Activated CD8-positive, alpha-beta memory T cell treated with anti-CD3 and anti-CD28 coated beads, Interleukin-2, amount 50 U/mL, for 24 hours (primary cell): Measurements from ENCODE around the gene APLN.

Source experiments
- DNase-seq: peaks from one replicate; pipeline ENCODE4 v3.0.0-alpha.2; 2020; ENCODE audit errors: extremely low read depth

The APLN gene

GRCh38 chrX:129641469-129641868, 13.3 kb downstream of the APLN start:
- no peak for DNase-seq

DNA sequence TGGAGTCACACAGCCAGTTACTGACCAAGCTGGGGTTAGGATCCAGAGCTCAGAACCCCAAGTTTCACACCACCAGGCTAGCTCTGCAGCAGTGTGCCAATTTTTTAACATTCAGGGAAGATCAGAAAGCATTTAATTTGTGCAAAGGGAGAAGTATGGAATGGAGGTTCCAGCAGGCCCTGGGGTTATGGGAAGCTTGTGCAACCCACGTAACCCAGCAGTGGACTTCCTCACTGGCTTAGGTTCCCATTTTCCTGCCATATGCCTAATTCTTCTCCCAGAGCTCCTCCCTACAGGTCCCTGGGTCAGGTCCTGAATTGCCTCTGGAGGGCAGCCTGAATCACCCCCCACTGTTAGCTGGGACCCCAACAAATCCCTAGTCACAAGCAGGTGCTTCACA, 14.0 kb downstream of the APLN start:
- no peak for DNase-seq

DNA sequence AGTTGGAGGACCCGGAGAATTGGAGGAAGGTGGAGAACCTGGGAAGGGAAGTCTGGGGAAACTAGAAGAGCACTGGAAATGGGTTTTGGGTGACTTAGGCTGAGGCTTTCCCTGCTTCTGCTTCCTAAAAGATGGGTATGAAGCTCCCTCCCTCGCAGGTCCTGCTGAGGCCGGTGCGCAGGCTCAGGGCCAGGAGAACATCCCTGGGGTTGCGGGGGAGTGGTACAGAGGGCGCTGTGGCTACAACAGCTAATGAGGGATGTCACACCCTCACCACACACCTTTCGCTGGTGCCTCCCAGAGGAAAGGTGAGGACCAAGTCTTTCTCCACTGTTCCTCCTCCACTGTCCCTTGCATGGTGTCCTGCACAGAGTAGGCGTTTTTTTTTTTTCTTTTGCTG, 15.8 kb downstream of the APLN start:
- DNase-seq, result no peak

GRCh38 chrX:129637217-129638109, 17.3 kb downstream of the APLN start:
- DNase-seq, result peak; percentile 28

- no peak for DNase-seq
These were observed 18.5 kb downstream of the APLN start for GRCh38 chrX:129636175-129636681.

GRCh38 chrX:129634541-129634940, 20.2 kb downstream of the APLN start:
- no peak for DNase-seq

DNA sequence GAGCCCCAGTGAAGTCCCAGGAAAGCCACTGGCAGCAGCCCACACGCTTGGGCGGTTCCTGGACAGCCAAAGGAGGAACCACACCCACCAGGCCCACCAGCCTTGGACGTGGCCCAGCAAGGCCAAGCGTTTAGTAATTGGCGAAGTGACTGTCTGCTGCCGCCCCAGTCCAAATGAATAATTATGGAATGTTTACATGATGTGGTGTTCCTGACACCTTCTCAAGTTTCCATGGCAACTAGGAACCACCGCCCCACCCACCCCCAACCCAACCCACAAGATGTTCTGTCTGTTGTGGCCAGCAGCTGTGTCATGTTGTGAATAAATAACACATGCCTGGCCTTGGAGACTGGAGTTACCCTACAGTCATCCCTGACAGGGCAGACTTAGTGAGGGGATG, 22.3 kb downstream of the APLN start:
- no peak for DNase-seq

DNA sequence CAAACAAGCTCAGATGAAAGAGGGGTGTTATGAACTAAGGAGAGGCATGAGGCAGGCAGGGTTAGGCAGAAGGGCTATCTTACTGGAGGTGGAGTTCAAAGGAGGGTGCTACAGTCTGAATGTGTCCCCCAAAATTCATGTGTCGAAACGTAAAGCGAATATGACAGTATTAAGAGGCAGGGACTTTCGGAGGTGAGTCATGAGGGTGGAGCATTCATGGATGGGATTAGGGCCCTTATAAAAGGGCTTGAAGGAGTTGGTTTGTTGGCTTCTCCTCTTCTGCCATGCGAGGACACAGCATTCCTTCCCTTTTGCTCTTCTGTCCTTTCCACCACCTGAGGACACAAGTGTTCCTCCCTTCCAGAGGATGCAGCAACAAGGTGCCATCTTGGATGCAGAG, 22.9 kb downstream of the APLN start:
- DNase-seq, result no peak

DNA sequence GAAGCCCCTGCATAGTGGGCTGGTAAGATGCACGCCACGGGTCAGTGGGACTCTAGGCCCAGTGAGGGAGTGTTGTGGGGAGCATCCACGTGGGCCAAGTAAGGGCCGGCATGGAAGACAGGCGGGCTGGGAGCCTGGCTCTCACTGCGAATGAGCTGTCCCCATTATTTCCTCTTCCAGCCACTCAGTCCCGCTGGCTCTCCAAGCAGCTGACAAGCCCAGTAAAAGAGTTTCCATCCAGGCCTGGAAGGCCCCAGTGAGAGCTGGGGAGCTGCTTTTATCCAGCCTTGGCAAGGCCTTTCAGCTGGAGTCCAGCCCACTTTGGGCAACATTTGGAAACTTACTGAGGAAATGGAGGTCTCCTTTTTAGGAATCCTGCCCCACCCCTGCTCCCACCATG, 24.9 kb downstream of the APLN start:
- no peak for DNase-seq

GRCh38 chrX:129626026-129626425, 28.7 kb downstream of the APLN start:
- DNase-seq, result no peak

GRCh38 chrX:129622757-129623301, 31.9 kb downstream of the APLN start:
- DNase-seq, result no peak

DNA sequence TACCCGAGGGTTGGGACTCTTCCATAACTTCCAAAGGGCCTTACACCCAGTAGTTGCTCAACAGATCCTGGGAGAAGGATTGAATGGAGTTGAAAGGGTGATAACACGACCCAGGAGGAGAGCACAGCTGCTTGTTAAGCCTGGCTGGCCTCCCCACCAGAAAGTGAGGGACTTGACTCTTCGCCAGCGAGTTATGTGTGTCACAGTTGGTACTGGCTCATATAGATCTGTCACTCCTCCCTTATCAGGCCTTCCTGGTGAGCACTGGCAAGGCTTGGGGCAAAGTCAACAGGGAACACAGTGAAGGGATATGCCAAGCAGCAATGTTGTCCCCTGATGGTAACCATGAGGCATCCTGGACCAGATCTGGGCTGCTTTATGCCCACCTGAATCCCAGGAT, 35.8 kb downstream of the APLN start:
- no peak for DNase-seq

DNA sequence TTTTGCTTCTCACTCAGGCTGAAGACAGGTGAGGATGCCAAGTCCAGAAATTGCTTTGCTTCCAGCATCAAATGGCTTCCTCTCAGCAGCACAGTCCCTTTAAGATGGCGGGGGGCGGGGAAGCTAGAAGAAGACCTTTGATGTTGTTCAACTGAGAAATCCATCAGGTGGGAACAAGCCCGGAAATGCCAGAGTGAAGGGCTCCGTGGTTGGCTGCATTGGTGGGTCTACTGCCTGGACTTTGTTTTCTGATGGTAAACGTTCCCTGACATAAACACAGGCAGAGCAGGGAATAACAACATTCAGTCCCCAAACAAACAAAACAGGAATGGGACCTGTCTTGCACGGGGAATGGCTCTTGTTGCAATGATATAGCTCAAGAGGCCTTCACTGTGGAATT, 37.3 kb downstream of the APLN start:
- no peak for DNase-seq

DNA sequence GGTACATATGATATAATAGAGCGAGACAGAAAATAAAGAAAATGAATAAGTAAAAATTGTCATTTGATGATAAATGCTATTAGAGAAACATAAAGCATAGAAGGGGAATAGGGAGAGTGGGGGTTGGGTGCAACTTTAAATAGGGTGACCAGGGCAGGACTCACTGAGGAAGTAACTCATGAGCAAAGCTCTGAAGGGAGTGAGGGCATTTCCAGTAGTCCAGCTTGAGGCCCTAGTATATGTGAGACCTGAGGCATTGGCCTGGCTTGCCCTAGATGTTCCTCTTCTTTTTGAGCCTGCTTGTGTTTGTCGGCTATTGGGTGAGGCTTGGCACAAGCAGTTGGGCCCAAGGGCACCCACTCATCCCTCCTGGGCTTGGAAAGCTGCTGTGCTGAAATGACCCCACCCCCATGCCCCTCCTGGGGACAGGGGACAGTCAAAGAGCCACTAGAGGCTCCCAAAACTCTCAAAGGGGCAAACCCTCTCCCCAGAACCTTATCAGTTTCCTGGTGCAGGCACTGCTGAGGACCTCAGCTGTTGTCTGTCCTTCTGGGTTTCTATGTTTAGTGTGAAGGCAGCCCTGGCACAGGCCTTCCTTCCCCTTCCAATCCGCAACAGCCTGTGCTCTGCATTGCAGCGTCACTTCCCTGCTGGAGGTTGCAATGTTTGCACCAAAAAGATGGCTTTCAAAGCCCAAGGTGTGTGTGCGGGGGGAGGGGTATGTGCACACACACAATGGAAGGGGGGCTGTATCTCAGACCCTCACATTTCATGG, 40.1 kb downstream of the APLN start:
- DNase-seq, result no peak

GRCh38 chrX:129613596-129613995, 41.2 kb downstream of the APLN start:
- no peak for DNase-seq

DNA sequence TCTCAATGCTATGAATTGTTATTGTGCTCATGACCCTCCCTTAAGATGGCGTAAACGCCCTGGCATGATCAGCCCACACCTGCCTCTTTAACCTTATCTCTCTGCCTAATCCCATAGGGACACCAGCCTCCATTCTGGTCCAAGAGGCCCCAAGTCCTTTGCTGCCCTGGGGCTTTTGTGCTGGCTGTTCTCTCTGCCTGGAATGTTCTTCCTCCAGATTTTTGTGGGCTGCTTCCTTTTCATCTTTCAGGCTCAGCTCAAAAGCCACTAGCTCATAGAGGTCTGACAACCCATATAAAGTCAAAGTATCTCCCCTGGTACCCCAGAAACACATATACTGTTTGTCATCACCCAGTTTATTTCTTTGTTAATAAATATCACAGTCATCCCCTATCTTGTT, 42.4 kb downstream of the APLN start:
- no peak for DNase-seq

GRCh38 chrX:129609395-129609794, 45.4 kb downstream of the APLN start:
- no peak for DNase-seq

DNA sequence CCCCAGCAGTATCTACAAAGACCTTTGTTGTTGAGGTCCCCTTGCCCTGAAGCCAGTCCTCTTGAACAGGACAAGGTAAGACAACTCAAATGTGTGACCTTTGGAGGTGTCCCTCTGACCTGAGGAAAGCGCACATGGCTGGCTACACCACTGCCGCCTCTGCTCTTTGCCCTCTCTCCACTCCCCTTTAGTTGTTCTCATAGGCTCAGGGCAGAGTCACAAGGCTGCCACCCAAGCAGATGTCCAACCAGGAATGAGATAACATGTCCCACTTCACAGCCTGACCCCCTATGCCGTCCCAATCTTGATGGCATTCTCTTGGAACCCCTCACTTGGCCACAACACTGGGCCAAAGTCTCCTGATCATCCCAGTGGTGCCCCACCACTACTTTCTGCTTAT, 46.3 kb downstream of the APLN start:
- DNase-seq, result no peak

DNA sequence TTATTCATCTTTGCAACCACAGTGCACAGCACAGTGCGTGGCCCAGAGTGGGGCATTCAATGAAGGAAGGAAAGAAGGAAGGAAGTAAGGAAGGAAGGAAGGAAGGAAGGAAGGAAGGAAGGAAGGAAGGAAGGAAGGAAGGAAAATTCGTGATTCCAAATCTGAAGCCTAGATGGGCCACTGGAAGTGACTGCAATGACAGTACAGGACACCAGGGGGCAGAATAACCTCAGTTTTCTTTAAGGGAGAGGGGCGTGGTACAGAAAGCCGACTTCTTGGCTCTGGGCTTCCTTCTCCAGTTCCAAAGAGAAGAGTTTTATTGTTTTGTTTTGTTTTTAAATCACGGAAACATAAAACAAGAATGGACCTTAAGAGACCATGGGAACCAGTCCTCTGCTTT, 47.8 kb downstream of the APLN start:
- DNase-seq, result peak; percentile 12

DNA sequence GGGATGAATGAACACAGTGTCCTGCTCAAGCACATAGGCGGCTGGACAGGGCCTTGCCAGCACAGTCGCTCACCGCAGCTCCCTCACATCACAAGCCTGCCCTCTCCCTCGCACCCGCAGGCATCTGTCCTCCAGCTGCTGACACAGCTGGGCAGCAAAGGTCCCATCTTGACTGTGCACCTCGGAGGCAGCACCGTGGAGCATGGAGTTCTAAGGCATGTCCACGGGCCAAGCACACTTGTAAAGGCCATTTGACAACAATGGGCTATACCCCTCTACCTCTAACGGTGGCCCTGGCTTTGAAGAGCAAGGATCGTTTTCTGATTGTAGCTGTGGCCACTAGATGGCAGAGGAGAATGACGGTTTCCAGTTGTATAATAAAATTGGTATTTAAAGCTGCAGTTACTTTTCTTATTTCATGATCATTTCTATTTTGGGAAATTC, 53.8 kb downstream of the APLN start:
- no peak for DNase-seq

DNA sequence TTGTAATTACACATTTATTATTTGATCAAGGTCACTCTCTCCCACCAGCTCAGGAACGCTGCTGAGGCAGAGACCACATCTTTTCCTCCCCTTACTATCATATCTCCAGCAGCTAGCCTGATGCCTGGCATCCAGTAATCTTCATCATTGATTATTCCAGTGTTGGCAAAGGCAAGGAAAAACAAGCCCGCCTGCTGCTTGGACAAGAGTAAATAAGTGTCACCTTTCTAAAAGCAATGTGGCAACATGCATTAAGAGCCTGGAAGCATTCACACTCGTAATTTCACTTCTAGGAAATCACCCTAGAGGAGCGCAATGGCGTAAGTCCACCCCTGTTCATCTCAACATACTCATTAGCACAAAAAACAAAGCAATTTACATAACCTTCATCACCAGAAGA, 54.8 kb downstream of the APLN start:
- no peak for DNase-seq

- DNase-seq, result no peak
These were observed 55.3 kb downstream of the APLN start for GRCh38 chrX:129599499-129599898.

- no peak for DNase-seq
These were observed 56.9 kb downstream of the APLN start for GRCh38 chrX:129597905-129598304.
